SU-DHL-6 (cell line): ENCODE measurements around the gene SSRP1.

Source experiments
- H2AFZ ChIP-seq: fragments of 200-600 bp; sonication (generic); 2 replicates; pipeline ENCODE4 v1.6.1; 2014; ENCODE audit warnings: low read depth, mild to moderate bottlenecking, moderate library complexity, mixed read lengths, antibody characterized with exemption, low read length; ENCODE audit not compliant: severe bottlenecking
- H3F3A ChIP-seq: fragments of 200-600 bp; shearing (Covaris generic); 2 replicates; pipeline ENCODE4 v1.6.0; 2016; ENCODE audit warnings: antibody characterized with exemption, mild to moderate bottlenecking; ENCODE audit not compliant: insufficient read depth
- H3K27ac ChIP-seq: fragments of 200-600 bp; sonication (generic); 2 replicates; pipeline ENCODE4 v1.5.1; 2016; ENCODE audit warnings: low read depth, mild to moderate bottlenecking, low read length, moderate library complexity, mixed read lengths
- H3K27me3 ChIP-seq: fragments of 200-600 bp; sonication (generic), shearing (Covaris generic); 2 replicates; pipeline ENCODE4 v1.6.0; 2014; ENCODE audit warnings: mild to moderate bottlenecking, low read length
- H3K36me3 ChIP-seq: fragments of 200-600 bp; sonication (generic); 2 replicates; pipeline ENCODE4 v1.6.1; 2014; ENCODE audit warnings: mild to moderate bottlenecking, low read length, mixed read lengths
- H3K4me2 ChIP-seq: fragments of 300-600, 200-600 bp; shearing (Covaris generic), sonication (generic); 2 replicates; pipeline ENCODE4 v1.6.0; 2014; ENCODE audit warnings: low read length, low read depth, mild to moderate bottlenecking; ENCODE audit not compliant: poor library complexity, severe bottlenecking
- H3K4me3 ChIP-seq: fragments of 200-600 bp; sonication (generic); 2 replicates; pipeline ENCODE4 v1.5.1; 2014; ENCODE audit warnings: antibody characterized with exemption, low read length, mild to moderate bottlenecking, mixed read lengths; ENCODE audit not compliant: insufficient read depth, poor library complexity, severe bottlenecking
- H3K79me2 ChIP-seq: fragments of 200-600 bp; sonication (generic); 2 replicates; pipeline ENCODE4 v1.6.1; 2014; ENCODE audit warnings: mild to moderate bottlenecking, low read length, moderate library complexity; ENCODE audit not compliant: insufficient read depth
- H3K9ac ChIP-seq: fragments of 200-600 bp; sonication (generic); 2 replicates; pipeline ENCODE4 v1.7.0; 2014; ENCODE audit warnings: mild to moderate bottlenecking, low read length
- H3K9me2 ChIP-seq: fragments of 200-600 bp; sonication (generic); replicated peaks from 2 replicates; pipeline ENCODE4 v1.6.1; 2014; ENCODE audit warnings: low read length; ENCODE audit not compliant: insufficient read depth
- H3K9me3 ChIP-seq: fragments of 200-600 bp; sonication (generic); 2 replicates; pipeline ENCODE4 v1.6.1; 2014; ENCODE audit warnings: low read length, mixed read lengths; ENCODE audit not compliant: insufficient read depth
- H4K20me1 ChIP-seq: fragments of 200-600 bp; sonication (generic); 2 replicates; pipeline ENCODE4 v1.6.1; 2014; ENCODE audit warnings: low read depth, mild to moderate bottlenecking, antibody characterized with exemption, low read length, moderate library complexity, mixed read lengths
- CTCF ChIP-seq: fragments of 200-600 bp; sonication (generic); IDR thresholded peaks from one replicate; pipeline ENCODE4 v1.5.1; 2017; ENCODE audit warnings: antibody characterized with exemption, mild to moderate bottlenecking, low read length, moderate library complexity; ENCODE audit not compliant: insufficient read depth, poor library complexity, severe bottlenecking
- EZH2phosphoT487 ChIP-seq: fragments of 200-600 bp; sonication (generic), shearing (Covaris generic); conservative IDR thresholded peaks from 2 replicates; pipeline ENCODE4 v1.6.1; 2018; ENCODE audit warnings: mild to moderate bottlenecking, antibody characterized with exemption, low read length, moderate library complexity, mixed read lengths

SSRP1 gene

DNA sequence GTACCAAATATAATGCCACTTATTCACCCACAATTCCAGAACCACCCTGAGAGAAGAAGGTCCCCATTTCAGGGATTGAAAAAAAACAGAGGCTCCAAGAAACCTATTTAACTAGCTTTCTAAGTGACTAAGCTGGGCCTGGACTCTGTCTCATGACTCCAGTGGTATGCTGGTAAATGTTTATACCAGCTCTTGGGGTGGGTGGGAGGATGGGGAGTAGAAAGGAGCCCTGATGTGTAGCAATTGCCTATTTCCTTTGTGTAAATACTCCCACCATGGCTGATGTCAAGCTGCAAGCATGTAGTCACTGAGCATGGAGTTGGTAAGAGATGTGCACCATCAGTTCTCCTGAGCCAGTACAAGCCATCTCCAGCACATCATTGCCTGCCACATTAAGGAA lies 42.5 kb upstream of the SSRP1 start:
- H3K4me2 ChIP-seq = no peak overlapping the region
- H3K79me2 ChIP-seq = no peaks in the 10 kb centered on the region
- no peak for TF ChIP-seq EZH2phosphoT487
- TF ChIP-seq CTCF = no peak
- H4K20me1 ChIP-seq = no peaks in the 10 kb centered on the region
- H3K27me3 ChIP-seq = no peaks in the 10 kb centered on the region
- no peaks in the 10 kb centered on the region for H3K9me2 ChIP-seq
- H2AFZ ChIP-seq = no peak overlapping the region
- H3K4me3 ChIP-seq = no peak overlapping the region
- H3K36me3 ChIP-seq = no peaks in the 10 kb centered on the region
- H3K27ac ChIP-seq = no peak overlapping the region
- H3F3A ChIP-seq = no peaks in the 10 kb centered on the region
- H3K9me3 ChIP-seq = no peaks in the 10 kb centered on the region
- no peak overlapping the region for H3K9ac ChIP-seq

DNA sequence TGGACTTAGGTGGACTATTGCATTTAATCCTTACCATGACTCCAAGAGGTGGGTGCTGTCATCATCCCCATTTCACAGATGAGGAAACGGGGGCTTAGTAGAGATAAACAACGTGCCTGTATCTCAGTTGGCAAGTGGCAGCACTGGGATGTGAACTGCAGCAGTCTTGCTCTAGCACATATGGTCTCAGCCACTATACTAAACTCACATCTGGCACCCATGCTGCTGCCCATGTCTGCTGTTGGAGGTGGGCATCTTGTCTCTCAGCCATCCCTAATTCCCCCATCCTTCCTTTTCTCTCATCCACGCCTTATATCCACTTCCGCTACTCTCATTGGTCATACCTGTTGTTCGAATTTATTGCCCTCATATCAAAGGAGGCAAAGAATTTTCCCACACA lies 41.4 kb upstream of the SSRP1 start:
- TF ChIP-seq CTCF (no peak), EZH2phosphoT487 (no peak)
- no peak overlapping the region for H3K27ac ChIP-seq
- H3K9me3 ChIP-seq = no peaks in the 10 kb centered on the region
- H3K27me3 ChIP-seq = no peaks in the 10 kb centered on the region
- no peaks in the 10 kb centered on the region for H3K36me3 ChIP-seq
- no peaks in the 10 kb centered on the region for H3K9me2 ChIP-seq
- H2AFZ ChIP-seq = no peak overlapping the region
- H3K9ac ChIP-seq = no peak overlapping the region
- H3K79me2 ChIP-seq = no peaks in the 10 kb centered on the region
- no peak overlapping the region for H3K4me3 ChIP-seq
- H3K4me2 ChIP-seq = no peak overlapping the region
- no peaks in the 10 kb centered on the region for H4K20me1 ChIP-seq
- H3F3A ChIP-seq = no peaks in the 10 kb centered on the region

DNA sequence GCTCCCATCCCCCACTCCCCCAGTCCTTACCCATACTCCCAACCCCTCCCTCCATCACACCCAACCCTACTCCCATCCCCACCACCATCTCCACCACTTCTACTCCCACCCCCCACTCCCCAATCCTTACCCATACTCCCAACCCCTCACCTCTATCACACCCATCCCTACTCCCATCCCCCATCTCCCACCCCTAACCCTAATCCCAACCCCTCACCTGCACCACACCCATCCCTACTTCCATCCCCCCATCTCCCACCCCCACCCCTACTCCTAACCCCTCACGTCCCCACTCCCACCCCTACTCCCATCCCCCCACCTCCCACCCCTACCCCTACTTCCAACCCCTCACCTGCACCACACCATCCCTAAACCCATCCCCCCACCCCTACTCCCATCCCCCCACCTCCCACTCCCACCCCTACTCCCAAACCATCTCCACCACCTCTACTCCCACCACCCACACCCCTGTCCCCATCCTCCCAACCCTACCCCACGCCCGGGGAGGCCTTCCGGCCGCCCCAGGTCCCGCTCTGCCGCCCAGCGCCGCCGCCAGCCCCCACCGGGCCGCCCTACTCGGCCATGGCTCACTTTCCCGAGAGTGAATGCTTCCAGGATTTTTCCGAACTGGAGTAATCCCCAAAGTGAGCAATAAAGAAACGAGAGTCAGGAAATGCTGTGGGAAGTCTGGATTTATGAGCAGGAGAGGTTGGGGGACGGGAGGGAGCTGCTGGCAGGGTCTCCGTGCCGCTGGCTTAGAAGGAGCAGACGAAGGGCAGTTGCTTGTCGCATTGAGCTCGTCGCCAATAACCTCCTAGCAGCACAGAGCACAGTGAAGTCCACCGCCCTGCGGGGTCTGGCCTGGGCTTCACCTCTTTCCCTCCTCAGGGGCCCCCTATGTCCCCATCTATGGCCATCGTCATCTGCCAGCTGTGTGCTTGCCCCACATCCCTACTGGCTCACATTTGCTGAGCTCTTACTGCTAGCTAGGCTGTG lies 40.7 kb upstream of the SSRP1 start:
- H3K27ac ChIP-seq = no peak overlapping the region
- H3K36me3 ChIP-seq = no peaks in the 10 kb centered on the region
- H2AFZ ChIP-seq = no peak overlapping the region
- no peaks in the 10 kb centered on the region for H3K9me3 ChIP-seq
- H3K27me3 ChIP-seq = no peaks in the 10 kb centered on the region
- no peaks in the 10 kb centered on the region for H4K20me1 ChIP-seq
- no peak overlapping the region for H3K9ac ChIP-seq
- TF ChIP-seq CTCF (no peak), EZH2phosphoT487 (no peak)
- no peak overlapping the region for H3K4me2 ChIP-seq
- H3F3A ChIP-seq = no peaks in the 10 kb centered on the region
- no peaks in the 10 kb centered on the region for H3K79me2 ChIP-seq
- no peak overlapping the region for H3K4me3 ChIP-seq
- H3K9me2 ChIP-seq = no peaks in the 10 kb centered on the region
